H1 (cell line): ENCODE measurements around the gene IL17RD. TPM values are rescaled to one million over a fixed set of nuclear protein-coding genes. Genes with fewer than 3 reads are reported as not detected.

ENCODE experiments used
- CTCF ChIP-seq, 3 experiments: IDR thresholded peaks; 1 replicate in 2 of 3; 2 replicates in 1 of 3; pipeline versions ENCODE4 v1.5.1 to v1.6.1; 2011; ENCODE audit warnings: low read length in 3 of 3, mild to moderate bottlenecking in 3 of 3, inconsistent platforms in 2 of 3, low read depth in 1 of 3, moderate library complexity in 1 of 3; ENCODE audit not compliant: insufficient read depth in 1 of 3; ENCODE audit errors: control extremely low read depth in 1 of 3
- TAF1 ChIP-seq: IDR thresholded peaks from 2 replicates; pipeline ENCODE4 v1.6.1; 2011; ENCODE audit warnings: mild to moderate bottlenecking, low read depth, low read length
- polyA plus RNA-seq, 7 experiments: library from polyadenylated mRNA; depleted of rRNA in 3 of 7; stranded (reverse) in 5 of 7; unstranded in 2 of 7; fragments of >200 nt in 5 of 7; fragments of 200-250 nt in 2 of 7; gene quantifications; 1 replicate in 5 of 7; 2 replicates in 1 of 7; 4 replicates in 1 of 7; pipeline versions ENCODE4 v1.2.1 to v1.2.3, GENCODE V29; 2011 to 2013; ENCODE audit warnings: missing spikeins in 2 of 7, mixed read lengths in 2 of 7
- total RNA-seq: library from RNA; stranded (reverse); fragmentation: NEBNext Ultra II Directional; extraction: Animal tissue kit (Norgen Biotek cat#: 25700); gene quantifications from 2 replicates; pipeline ENCODE4 v1.2.1, GENCODE V29; 2021

IL17RD gene
- total and polyA plus RNA-seq, 2 of the 8 experiments (the other 6 are each of a cell fraction or from before 2014, with no cell fraction given) = 10.9 to 48.9 TPM

GRCh38 chr3:57152151-57153143 lies 12.7 kb downstream of the IL17RD start (continued):
- TF ChIP-seq CTCF (IDR thresholded peaks at IDR 0.05; ENCODE audit: control extremely low read depth in 1 of 3, insufficient read depth in 1 of 3, low read depth in 1 of 3, low read length in 3 of 3) = peak in 1 of 3 experiments; percentile 6; a peak in 1 of 4 replicates
- TF ChIP-seq TAF1 = no peak
- TF ChIP-seq, all 59 proteins: peak for 2
